HL-60/S4 treated with retinoic acid at 250 ng/mL for 4 days and 3 days (cell line): ENCODE results near the gene NDUFA8.

Experiments
- in situ Hi-C: fragments of 300-500 bp; cut with MboI; formaldehyde crosslinking; loops from 2 replicates; pipeline ENCODE4 v1.7.0; 2022; ENCODE audit warnings: low sequenced_read_pairs

The NDUFA8 gene

DNA sequence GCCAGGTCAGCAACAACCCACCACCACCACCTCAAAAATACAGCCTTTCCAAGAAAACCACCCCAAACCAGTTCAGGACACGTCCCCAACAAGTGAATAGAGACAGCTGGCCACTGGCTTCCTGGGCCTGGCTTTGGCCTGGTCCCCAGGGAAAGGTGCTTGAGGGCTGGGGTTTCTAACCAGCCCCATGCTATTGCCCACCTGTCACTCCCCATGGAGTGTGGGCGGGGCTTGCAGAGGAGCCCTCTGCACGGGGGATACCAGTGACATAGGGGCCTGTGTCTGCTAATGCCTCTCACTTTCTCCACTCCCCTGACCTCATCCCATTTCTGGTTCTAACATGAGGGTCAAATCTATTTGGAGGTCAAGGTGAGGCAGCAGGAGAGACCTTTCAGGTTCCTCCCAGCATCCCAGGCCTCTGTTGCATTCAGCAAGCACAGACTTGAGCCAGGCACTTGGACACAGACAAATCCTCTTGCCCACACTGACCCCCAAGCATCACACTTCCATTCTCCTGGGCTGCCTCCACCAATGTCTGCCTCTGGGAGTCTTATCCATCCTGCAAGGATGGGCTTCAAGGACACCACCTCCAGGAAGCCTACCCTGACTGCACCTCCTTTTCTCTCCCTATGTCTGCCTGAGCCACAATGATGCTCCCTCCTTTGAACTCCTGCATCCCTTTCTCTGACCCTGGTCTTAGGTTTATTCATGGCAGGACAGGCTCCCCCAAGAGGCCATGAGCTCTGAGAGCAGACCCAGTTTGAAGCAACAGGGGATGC, 50.4 kb downstream of the NDUFA8 start:
- in situ Hi-C loops = loop anchor here (25.0 kb wide), 1 partner anchor 703 kb away; the partner anchor contains the start of gene OR1K1

DNA sequence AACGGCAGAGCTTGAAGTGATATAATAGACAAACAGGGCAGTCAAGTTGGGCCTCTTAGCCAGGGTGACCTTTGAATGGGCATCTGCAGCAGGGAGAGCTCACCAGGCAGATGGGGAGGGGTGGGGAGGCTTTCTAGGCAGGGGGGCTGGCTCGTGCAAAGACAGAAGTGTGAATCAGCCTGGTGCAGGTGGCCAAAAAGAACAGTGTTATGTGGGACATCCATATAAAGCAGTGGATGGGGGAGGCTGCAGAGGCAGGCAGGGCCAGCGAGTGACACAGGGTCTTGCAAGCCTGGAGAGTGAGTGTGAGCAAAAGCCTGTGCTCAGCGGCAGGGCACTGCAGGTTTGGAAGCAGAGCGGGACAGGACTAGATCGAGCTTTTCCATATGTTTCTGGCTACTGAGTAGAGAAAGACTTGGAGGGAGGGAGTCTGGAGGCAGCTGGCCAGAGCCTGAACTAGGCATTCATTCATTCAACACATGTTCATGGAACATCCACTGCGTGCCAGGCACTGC, 52.2 kb downstream of the NDUFA8 start:
- in situ Hi-C loops = loop anchor here (25.0 kb wide), 1 partner anchor 705 kb away; the partner anchor contains the start of gene OR1K1

DNA sequence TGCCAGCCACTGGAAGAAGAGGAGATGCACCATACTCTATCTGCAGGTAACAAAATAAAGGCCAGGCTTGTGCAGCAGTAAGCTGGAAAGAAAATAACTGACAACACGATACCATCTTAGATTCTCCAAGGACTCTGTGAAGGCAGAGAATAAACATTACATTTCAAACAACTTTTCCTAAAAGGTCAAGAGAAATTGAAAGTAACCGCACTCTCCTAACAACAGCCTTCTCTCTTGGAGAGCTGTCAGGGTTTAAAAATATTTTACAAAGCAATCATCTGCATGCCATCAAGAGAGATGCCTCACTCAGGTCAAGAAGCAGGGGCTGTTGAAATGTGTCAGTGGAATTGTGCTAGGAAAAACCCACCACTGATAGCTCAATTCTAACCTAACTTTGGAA, 53.0 kb downstream of the NDUFA8 start:
- in situ Hi-C loops = loop anchor here (25.0 kb wide), 1 partner anchor 706 kb away; the partner anchor contains the start of gene OR1K1

DNA sequence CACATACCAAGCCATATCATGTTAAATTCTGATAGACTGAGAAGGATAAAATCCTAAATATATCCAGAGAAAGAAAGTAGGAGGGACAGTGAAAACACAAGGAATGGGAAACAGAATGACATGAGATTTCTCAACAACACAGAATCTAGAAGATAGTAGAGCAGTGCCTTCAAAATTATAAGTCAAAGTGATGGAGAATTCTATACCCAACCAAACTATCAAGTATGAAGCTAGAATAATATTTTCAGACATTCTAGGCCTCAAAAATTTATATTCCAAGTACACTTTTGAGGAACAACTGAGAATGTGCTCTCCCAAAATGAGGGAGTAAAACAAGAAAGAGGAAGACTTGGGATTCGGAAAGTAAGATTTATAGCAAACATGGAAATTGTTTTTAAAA, 55.6 kb downstream of the NDUFA8 start:
- in situ Hi-C loops = loop anchor here (25.0 kb wide), 1 partner anchor 708 kb away; the partner anchor contains the start of gene OR1K1

DNA sequence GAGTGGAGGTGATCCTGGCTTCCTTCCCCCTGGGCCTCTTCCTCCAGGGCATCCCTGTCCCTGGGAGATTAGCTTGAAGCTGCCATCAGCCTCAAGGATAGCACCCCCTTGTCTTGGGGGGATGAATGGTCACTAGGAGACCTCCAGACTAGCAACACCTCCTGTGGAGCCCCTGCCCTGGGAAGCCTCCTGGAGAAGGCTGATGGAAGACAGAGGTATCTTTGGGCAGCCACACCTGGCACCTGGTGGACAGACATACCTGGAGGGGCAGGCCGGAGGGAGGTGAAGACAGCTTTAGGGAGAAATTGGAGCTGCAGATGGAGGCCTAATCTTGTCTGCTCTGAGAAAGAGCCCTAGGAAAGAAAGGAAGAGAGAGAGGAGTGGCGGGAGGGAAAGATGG, 57.4 kb downstream of the NDUFA8 start:
- in situ Hi-C loops = loop anchor here (25.0 kb wide), 1 partner anchor 710 kb away; the partner anchor contains the start of gene OR1K1

DNA sequence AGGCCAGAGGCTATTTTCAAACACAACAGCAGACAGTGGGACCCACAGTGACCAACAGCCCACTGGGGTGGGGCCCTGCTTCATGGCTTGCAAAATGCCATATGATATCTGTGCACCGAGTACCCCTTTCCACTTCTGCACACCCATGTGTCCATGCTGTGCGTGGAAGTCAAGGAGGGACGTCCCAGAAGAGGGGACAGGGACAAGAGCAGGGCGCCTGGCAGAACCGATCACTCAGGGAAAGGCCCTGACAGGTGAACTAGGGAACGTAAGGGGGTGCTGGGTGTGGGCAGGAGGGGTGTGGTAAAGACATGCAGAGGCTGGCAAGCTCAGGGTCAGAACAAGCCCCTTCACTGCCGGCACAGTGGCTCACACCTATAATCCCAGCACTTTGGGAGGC, 58.8 kb downstream of the NDUFA8 start:
- in situ Hi-C loops = loop anchor here (25.0 kb wide), 1 partner anchor 712 kb away; the partner anchor contains the start of gene OR1K1

DNA sequence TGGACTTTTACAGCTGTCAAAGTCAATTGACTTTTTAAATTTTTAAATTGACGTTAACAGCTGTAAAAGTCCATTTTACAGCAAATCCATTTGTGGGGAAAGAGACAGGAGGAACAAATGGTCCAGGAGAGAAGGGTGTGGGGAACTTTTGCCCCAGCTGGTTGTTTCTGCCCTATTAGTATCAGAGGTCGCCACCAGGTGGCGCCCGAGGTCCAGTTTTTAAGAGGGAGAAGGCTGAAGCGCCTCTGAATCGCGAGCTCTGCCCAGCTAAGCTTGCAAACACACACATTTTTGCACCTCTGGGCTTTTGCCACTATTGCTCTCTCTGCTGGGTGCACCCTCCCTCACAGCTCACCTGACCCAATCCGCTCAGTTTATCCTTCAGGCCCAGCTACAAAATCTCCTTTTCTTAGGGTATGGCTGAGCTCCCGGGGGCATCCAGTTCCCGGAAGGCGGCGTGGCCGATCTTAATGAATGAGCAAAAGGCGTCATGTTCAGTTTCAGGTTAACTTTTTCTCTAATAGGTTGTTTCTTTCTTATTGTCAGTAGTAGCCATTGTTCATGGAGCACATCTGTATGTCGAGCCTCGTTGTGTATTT, 60.2 kb downstream of the NDUFA8 start:
- in situ Hi-C loops = no loop called here

DNA sequence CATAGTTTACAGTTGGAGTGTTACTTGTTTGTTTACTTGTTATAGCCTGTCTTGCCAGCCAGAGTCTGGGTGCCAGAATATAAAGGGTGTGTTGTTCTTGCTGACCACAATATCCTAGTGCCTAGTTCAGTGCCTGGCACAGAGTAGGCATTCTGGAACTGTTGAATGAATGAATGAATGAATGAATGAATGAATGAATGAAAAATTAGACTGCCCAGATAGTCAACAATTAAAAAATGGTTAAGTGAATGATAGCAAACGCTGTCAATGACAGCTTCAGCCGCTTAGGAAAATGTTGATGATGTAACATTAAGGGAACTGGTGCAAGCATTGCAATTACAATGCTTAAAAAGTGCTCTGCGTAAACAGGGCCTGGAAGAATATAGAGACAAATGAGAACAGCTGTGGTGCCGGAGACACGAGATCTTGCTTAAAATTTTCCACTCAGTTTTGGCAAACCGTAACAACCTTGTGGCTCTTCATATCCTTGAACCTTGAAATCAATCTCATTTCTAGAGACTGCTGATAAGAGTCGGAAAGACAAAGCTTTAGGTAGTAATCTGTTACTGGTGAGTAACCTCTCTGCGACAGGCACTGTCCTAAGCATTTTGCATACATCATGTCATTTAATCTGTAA, 61.8 kb downstream of the NDUFA8 start:
- in situ Hi-C loops = no loop called here

DNA sequence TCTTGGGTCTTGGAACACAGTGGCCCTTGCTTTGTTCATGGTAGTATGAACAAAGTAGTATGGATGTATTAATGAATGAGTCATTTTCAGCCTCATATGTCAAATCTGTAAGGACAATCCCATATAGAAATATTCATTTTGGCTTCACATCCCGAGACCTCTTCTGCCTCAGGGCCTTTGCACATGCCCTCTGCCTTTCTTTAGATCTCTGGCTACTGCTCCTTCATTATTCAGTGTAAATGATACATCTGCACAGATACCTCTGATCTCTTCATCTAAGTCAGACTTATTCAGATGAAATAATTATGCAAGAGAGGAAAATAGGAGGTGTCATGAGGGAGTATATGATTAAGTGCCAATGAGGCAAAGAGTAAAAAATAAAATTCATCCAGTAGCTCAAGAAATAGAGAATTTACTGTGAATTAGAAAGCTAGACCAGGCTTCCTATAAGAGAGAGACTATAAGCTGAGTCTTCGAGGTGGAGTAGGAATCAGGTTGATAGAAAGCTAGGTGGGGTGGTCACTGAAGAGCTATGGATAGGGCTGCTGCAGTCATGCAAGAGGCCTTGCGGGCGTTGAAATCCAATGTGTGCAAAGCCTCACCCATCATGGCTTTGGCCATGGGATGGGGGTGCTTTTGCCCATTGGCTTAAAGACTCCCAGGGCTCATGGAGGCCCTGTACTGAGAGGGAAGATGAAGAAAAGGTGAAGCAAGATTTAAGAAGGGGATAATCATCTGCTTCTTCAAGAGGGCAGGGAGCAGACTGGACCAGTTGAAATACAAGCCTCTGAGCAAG, 62.8 kb downstream of the NDUFA8 start:
- in situ Hi-C loops = no loop called here

DNA sequence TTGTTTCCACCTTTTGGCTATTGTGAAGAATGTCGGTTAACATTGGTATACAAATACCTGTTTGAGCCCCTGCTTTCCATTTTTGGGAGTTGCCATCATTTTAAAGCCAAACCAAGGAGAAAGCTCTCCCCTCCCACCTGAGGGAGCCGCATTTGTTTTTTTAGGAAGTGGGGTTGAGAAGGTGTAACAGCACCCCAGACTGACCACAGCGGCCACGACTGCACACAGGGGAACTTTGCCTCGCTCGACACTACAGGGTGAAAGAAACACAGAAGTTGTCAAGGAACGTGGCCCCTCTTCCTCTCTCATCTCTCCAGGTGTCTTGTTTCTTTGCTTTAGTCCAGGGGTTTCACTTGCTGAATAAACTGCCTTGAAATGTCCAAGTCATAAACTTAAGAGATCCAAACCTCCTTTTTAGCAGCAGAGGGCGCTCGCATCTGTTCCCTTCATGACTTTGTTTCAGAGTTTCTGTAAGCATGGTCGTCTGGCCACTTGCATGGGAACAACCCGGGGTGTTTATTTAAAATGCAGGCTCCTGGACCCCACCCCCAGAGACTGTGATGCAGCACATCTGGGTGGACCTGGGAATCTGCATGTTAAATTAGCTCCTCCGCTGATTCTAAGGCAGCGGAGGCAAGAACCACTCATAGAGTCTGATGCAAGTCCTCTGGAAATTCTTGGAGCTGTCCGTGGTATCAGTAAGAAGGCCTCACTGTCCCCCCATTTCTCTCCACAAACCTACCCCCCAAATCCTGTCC, 64.4 kb downstream of the NDUFA8 start:
- in situ Hi-C loops = no loop called here
